Transverse colon (tissue), 3 donors: Measurements from ENCODE around the gene RPL5.

Experiments used
- POLR2A ChIP-seq: fragments of 450-650 bp; IDR thresholded peaks from one replicate; pipeline ENCODE4 v1.6.1; 2016; ENCODE audit warnings: antibody characterized with exemption, mild to moderate bottlenecking, moderate library complexity
- POLR2AphosphoS5 ChIP-seq, 3 donors: sonication (generic); formaldehyde crosslinking; IDR thresholded peaks; one replicate each; pipeline ENCODE4 v1.6.1; 2016; ENCODE audit warnings: antibody characterized with exemption in 3 of 3

DNA sequence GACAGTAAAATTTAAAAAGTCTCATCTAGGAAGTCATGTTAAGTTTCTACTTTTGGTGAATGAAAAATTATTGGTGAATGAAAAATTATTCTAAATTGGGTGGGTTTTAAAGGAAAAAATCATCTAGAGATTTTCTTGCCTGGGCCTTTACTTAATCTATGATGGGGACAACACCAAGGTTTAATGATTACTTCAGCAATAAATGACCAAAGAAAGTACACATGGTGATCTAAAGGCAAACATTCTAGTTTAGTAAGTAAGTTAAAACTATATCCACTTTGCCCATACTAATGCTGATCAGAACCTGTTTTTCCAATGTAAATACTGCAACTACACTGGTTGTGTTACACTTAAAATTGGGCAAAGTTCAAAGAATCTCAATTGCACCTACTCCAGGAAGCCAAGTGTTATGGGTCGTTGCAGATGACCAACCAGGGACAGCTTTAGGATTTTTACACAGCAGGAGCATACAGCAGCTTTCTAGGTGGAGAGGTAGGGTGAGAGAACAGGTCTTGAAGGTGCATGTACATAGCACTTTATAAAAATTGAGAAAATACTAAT is 14.6 kb upstream of the RPL5 start:
- TF ChIP-seq POLR2AphosphoS5 (IDR thresholded peaks at IDR 0.05) (peak in 1 of 3 donors; percentile 58), POLR2A (no peak)
